ENCODE results near the gene CTBP2.

CTBP2 gene

DNA sequence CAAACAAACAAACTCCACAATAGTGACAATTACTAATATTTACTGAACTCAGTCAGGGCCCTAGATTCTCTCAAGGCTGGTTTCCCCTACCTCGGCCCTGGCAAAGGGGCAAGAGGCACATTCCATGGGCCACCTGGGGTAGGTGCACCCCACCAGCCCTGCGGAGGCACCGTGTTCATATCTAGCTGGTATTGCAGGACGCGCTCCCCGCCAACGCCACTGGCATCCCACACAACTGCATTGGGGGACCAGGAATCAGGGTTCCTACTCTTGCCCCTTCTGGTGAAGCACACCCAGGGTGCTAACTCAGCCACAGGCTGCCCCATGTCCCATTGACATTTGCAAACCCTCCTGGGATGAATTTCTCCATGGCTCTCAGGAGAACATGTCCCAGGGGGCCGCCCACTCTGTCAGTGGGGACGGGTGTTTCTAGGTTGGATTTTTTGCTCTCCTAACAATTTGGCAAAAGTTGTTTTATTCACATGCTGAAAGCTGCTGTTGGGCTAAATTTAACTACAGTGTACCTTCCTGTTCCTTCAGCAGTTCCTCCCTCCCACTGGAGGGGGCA is 141.7 kb downstream of the CTBP2 start:
- ChIA-PET CTCF (interaction anchor here (1.2 to 2.3 kb wide), 4 partner anchors 8 to 29 kb away, joined by 3 to 7 read pairs (median 4); no protein-coding TSS in a partner anchor), POLR2A (no interaction called here)
- DNase-seq (ENCODE audit: extremely low spot score): no peak
- TF ChIP-seq, protein P1, sequence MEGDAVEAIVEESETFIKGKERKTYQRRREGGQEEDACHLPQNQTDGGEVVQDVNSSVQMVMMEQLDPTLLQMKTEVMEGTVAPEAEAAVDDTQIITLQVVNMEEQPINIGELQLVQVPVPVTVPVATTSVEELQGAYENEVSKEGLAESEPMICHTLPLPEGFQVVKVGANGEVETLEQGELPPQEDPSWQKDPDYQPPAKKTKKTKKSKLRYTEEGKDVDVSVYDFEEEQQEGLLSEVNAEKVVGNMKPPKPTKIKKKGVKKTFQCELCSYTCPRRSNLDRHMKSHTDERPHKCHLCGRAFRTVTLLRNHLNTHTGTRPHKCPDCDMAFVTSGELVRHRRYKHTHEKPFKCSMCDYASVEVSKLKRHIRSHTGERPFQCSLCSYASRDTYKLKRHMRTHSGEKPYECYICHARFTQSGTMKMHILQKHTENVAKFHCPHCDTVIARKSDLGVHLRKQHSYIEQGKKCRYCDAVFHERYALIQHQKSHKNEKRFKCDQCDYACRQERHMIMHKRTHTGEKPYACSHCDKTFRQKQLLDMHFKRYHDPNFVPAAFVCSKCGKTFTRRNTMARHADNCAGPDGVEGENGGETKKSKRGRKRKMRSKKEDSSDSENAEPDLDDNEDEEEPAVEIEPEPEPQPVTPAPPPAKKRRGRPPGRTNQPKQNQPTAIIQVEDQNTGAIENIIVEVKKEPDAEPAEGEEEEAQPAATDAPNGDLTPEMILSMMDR (IDR thresholded peaks at IDR 0.05; ENCODE audit: control extremely low read depth, extremely low read depth, low read depth, missing control alignments): no peak

DNA sequence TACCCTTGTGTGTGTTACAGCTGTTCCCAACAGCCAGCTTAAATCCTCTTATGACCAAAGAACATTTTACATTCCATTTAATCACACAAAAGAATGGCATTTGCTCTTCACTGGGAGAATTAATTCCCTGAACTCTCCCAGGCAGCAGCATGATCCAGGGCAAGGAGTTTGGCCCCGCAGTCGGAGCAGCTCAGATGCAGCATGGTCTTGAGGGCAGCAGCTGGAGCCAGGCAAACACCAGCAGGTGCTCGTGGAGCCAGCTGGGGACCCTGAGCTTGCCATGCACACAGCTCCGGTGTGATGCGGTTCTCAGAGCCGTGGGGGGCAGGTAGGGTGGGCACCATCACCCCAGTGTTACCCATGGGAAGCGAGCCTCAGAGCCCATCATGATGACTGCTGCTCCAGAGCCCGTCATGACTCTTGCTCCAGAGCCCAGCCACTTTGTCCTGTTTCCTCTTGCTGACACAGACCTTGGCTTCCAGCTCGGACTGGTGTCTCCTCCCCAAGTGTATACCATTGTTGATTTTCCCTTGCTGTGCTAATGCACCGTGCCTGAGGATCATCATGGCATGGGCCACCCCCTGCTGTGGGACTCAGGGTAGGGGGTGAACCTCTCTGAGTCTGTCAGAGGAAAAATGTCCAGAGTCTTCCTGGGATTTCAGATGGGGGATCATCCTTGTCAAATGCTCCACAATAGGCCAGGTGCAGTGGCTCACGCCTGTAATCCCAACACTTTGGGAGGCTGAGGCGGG is 142.6 kb downstream of the CTBP2 start:
- POLR2A ChIA-PET: no interaction called here
- no peak for DNase-seq (ENCODE audit: extremely low spot score)
- CTCF ChIA-PET: interaction anchor here (1.4 to 1.6 kb wide), 4 partner anchors 11 to 30 kb away, joined by 3 to 8 read pairs (median 4); no protein-coding TSS in a partner anchor
- TF ChIP-seq, protein P1 (IDR thresholded peaks at IDR 0.05; ENCODE audit: control extremely low read depth, extremely low read depth, low read depth, missing control alignments): no peak

DNA sequence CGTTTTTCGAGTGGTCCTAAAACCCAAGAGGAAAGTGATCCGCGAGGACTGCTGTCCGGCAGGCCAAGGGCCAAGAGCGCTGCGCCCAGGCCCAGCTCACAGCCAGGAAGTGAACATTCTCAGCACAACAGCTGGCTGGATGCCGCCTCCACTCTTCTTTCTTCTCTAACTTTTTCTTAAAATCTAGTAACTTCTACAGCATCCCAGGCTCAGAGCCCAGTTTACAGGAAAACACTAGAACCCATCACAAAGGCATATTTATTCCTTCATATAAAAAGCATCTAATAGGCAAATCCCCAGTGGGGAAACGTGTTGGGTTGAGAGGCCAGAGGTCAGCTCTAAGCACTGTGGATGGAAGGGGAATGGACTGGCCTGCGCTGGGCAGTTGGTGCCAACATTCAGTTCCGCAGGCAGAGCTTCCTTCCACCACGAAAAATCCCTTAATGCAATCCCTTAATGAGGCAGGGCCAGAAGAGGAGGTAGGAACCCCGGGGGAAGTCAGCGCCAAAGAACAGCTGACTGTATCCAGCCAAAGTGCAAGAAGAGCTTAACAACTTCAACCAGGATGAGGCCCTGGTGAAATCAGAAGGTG is 143.7 kb downstream of the CTBP2 start:
- DNase-seq (ENCODE audit: extremely low spot score): no peak
- CTCF ChIA-PET: interaction anchor here (1.4 to 1.6 kb wide), 3 partner anchors 10 to 31 kb away, joined by 4 to 8 read pairs (median 5); no protein-coding TSS in a partner anchor
- TF ChIP-seq, protein P1 (IDR thresholded peaks at IDR 0.05; ENCODE audit: control extremely low read depth, extremely low read depth, low read depth, missing control alignments): no peak
- POLR2A ChIA-PET: no interaction called here

DNA sequence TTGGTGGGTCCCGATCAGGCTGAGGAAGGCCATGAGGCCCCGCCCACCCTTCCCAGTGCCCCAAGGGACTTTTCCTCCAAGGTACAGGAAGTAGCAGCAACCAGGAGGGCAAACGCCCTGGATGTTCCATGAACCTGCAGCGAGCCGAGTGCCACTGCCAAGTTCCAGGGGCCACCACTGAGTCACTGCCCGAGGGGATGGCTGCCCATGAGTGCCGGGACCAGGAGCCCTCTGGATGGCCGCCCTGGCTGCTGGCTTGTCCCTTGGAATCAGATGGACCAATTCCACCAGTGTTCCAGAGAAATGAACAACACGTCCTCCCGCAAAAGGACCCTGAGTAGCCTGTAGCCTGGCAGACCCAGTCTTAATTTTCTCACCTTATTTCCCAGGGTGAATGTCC is 144.2 kb downstream of the CTBP2 start:
- TF ChIP-seq, protein P1 (IDR thresholded peaks at IDR 0.05; ENCODE audit: control extremely low read depth, extremely low read depth, low read depth, missing control alignments): no peak
- CTCF ChIA-PET: interaction anchor here (1.4 kb wide), 1 partner anchor 17 kb away, joined by 5 read pairs; no protein-coding TSS in a partner anchor
- POLR2A ChIA-PET: no interaction called here
- DNase-seq (ENCODE audit: extremely low spot score): no peak

DNA sequence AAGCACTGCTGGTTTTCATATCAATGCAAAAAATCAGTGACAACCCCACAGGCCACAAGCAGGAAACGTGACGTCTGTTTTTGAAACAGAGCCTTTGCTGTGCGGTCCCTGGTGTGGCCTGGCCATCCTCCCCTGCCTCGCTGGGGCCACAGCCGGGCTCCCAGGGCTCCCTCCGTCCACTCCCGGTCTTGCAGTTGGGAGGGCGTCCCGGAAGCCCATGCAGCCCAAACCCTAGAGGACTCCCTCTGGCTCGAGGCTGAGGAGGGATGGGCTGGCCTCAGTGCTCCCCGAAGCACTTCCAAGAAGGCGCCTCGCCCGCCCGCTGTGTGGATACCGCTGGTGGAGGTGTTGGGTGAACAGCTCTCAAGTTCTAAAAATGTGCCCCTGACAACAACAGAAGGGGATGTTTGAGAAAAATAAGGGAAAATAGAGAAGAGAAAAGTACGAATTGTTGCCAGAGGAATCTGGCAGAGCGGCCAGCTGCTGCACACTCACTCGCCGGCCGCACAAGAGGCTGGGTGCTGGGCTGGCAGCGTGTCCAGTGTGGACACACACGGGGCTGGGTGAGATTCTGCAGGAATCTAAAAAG is 144.9 kb downstream of the CTBP2 start:
- no peak for DNase-seq (ENCODE audit: extremely low spot score)
- CTCF ChIA-PET: interaction anchor here (1.1 to 1.4 kb wide), 2 partner anchors 23 to 33 kb away, joined by 3 read pairs; no protein-coding TSS in a partner anchor
- POLR2A ChIA-PET: no interaction called here
- TF ChIP-seq, protein P1 (IDR thresholded peaks at IDR 0.05; ENCODE audit: control extremely low read depth, extremely low read depth, low read depth, missing control alignments): no peak

DNA sequence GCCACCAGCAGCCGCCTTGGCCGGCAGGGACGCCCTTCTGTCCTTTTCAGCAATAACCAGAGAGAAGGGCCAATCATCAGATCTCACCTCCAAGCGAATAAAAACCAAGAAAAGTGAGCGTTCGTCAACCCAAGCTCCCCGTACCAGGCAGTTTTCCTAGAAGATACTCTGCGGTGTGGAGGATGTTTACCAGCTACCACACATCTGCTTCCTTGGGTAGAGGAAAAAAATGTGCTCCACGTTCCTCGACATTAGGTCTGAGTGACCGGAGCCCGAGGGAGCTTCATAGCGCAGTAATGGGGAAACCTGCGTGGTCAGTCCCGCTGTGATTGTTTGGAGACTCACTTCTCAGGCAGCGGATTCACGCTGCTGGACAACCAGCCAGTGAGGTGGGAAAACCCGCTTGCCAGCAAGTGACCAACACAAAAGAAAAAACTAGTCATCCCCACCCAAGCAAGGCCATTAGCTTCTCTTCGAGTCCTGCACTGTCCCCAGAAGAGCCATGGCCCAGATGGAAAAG is 145.5 kb downstream of the CTBP2 start:
- DNase-seq (ENCODE audit: extremely low spot score): no peak
- POLR2A ChIA-PET: no interaction called here
- CTCF ChIA-PET: interaction anchor here (1.1 to 1.4 kb wide), 2 partner anchors 23 to 33 kb away, joined by 3 read pairs; no protein-coding TSS in a partner anchor
- TF ChIP-seq, protein P1 (IDR thresholded peaks at IDR 0.05; ENCODE audit: control extremely low read depth, extremely low read depth, low read depth, missing control alignments): no peak

Data from GM10248 (cell line).